Measurements from ENCODE around the gene CLDN7.

CLDN7 gene

DNA sequence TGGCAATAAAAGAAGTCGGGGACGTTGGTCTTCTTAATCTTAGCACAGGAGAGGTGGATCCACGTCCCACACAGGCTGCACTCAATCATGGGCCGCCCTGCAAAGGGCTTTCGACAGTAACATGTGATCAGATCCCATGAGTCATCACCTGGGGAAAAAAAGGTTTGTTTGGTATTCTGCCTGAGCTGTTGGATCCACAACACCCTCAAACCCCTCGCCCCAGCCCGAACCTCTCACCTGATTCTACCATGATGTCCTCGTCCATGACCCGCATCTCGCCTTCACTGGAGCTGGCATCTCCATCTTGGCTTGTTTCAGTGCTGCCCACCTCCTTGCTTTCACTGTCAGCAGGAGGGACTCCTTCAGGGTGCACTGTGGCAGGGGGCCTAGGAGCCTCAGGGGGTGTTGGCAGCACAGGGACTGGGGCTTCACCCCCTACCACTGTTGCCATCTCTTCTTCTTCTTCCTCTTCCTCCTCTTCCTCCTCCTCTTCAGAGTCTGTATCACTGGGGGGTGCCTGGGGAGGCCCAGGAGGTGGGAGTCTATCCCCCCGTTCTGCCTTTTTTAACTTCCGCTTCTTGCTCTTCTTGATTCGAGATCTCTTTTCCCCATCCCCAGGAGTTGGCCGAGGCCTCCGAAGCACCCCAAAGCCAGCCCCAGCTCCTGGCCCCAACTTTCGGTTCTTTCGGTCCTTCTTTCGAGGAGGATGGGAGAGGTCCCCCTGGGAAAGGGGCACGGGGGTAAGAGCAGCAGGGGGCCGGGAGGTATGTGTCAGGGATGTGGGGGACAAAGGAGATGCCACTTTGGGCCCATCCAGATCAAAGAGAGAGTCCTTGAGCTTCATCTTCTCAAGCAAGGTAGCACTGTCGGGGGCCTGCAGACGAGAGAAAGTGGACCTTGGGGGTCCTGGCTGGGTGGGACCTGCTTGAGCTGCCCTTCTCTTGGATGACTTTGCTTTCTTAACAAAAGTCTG, 26.3 kb downstream of the CLDN7 start:
- no peak for DNase-seq

DNA sequence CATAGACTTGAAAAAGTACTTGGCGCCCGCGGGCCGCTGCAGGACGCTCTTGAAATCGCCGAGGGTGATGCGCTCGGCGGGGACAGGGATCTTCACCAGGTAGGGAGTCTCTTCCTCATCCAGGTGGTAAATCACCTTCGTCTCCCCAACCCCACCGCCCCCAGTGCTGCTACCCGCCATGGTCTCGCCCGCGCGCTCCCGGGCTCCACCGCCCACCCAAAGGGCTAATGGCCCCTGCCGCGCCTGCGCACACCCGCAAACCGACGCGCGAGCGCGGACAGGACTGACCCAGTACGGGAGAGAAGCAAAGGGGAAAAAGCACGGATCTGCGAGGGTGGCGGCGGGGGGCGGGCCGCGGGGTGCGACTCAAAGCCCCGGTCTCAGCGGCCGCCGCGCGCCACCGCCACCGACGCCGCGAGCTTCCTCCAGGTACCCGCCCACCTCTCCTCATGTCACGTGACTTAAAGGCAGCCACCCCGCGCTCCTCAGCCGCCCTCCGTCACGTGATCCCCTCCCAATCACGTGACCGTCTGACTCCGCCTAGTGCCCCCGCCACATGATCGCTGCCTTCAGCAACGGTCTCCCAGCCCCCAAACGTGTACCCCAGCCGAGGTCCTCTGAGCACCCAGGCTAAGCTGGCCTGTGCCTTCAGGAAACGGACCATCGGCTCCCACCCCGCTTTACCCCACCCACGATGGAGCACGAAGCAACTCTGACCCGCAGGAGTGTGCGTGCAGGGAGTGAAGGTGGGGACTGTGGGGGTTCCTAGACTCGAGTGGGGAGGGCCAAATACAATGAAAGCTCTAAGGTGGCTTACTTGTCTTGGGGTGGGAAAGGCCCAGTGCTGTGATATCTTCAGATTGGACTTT, 28.0 kb downstream of the CLDN7 start, which contains the start of gene DVL2:
Gene DVL2, minus strand, starts transcription at position 435 of the 869 bp plus-strand sequence. Its CDS starts 255 bp downstream, at position 180.
- no peak for DNase-seq

GRCh38 chr17:7233701-7234082, 28.6 kb downstream of the CLDN7 start:
- no peak for DNase-seq

DNA sequence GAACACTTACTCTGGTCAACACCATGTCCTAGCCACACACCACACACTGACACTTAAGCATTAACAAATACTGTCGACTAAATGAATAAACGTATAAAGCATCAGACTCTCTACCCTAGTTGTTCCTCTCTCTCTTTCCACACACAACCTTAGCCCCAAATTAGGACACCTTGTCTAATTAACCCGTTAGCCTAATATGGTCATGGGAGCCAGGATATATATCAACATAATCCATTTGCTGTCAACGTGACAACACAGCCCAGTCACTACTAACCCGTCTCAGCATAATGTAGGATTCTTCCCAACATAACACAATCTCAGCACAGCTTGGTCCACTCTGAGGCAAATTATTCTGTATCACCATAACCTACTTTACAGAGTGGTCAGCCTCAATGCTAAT, 30.2 kb downstream of the CLDN7 start:
- DNase-seq = no peak

GRCh38 chr17:7229504-7229903, 32.8 kb downstream of the CLDN7 start:
- DNase-seq = no peak

GRCh38 chr17:7228920-7229319, 33.4 kb downstream of the CLDN7 start:
- DNase-seq = no peak

GRCh38 chr17:7226721-7227710, 35.3 kb downstream of the CLDN7 start:
- no peak for DNase-seq

GRCh38 chr17:7225711-7226331, 36.5 kb downstream of the CLDN7 start:
- DNase-seq = no peak

DNA sequence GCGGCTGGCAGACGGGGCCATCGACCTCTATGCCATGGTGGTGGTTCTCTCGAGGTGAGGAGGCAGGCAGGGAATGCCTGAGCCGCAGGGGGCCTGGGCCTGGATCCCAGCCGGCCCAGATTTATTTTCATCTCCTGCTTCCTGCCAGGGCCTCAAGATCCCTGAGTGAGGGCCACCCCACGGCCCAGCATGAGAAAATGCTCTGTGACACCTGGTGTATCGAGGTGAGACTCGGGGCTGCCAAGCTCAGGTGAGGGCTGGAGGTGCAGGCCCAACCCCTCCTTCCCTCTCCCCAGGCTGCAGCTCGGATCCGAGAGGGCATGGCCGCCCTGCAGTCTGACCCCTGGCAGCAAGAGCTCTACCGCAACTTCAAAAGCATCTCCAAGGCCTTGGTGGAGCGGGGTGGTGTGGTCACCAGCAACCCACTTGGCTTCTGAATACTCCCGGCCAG, 37.6 kb downstream of the CLDN7 start:
- DNase-seq = no peak

- no peak for DNase-seq
Measured at GRCh38 chr17:7224110-7224509, 38.2 kb downstream of the CLDN7 start.

GRCh38 chr17:7223375-7223774, 38.9 kb downstream of the CLDN7 start:
- no peak for DNase-seq

DNA sequence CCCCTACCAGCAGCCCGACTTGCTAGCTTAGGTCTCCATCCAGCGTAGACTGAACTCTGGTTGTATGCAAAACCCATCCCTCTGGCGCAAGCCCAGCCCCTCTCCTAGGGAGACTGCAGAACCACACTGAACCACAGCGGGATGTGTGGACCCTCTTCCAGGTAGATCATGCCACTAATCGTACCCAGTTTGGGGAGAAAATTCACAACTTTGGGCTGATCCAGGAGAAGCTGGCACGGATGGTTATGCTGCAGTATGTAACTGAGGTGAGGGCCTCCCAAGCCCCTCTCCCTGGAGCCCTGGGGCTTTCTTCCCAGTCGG, 39.3 kb downstream of the CLDN7 start:
- DNase-seq = no peak

GRCh38 chr17:7222093-7222971, 39.9 kb downstream of the CLDN7 start:
- DNase-seq = no peak

DNA sequence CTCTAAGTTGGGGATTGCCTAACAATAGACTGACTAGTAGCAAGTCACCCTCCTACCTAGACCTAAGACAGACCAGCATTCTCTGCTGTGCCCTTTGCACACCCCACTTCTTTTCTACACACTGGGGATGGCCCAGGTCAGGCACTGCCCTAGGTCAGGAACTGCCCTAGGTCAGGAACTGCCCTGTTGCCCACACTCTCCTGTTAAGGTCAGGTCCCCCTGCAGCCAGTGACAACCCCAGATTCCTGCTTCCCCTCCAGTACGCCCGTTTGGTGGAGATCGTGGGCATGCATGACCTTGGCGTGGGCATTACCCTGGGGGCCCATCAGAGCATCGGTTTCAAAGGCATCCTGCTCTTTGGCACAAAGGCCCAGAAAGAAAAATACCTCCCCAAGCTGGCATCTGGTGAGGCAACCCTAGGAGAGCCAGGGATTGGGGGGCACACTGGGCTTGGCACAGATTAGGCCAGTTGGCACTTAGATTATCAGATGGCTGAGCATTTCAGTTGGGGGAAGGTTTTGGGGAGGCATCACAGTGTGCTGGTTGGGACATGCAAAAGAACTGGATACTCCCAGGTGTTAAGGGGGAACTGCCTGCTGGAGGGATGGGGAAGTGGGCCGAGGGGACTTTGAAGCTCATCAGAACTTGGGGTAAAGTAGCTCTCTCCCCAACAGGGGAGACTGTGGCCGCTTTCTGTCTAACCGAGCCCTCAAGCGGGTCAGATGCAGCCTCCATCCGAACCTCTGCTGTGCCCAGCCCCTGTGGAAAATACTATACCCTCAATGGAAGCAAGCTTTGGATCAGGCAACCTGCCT, 40.8 kb downstream of the CLDN7 start:
- DNase-seq = no peak

GRCh38 chr17:7220593-7221277, 41.5 kb downstream of the CLDN7 start:
- DNase-seq = no peak

GRCh38 chr17:7219812-7220592, 42.3 kb downstream of the CLDN7 start, which contains the start of the genes ACADVL and DLG4:
ACADVL (plus strand) TSS chr17:7219938; CDS start chr17:7219985, 47 bp downstream.
DLG4 (minus strand) TSS chr17:7219836.
- no peak for DNase-seq

DNA sequence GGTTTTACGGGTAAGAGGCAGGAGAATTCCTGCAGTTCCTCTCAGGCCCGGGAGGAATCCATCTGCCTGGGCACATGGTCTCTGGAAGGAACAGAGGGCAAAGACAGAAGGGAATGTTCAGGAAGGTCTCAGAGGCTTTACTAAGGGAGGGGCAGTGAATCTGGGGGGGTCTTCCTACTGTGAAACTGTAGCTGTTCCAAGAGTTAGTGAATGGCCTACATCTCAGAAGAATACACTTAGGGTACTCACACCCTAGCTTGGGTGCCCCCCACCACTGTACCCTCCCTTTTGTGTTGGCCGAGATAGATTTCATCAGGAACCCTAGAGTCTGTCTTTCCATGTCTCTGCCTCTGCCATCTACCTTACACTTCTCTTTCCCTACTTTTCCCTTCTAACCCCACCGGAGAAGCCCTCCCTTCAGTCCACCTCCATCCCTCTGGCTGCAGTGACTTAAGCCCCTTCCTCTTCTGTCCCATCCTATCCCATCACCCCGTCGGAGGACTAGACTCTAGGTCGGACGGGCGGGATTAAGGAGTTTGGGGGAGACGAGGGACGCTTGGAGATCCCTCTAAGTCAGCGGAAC, 43.0 kb downstream of the CLDN7 start:
- no peak for DNase-seq

GRCh38 chr17:7218758-7219157, 43.5 kb downstream of the CLDN7 start:
- DNase-seq = no peak
